ENCODE results near the gene RACK1.

RACK1 gene

GRCh38 chr5:181204113-181204825, 39.4 kb downstream of the RACK1 start:
- Histone ChIP-seq H3K4me3 (replicated peaks; ENCODE audit: insufficient read depth, low read length) (peak overlapping the region; percentile 50), H3K27ac (replicated peaks) (no peak overlapping the region), H3K27me3 (ENCODE audit: insufficient read depth, poor library complexity, severe bottlenecking) (peaks cover 13% of the 10 kb centered on the region)
- TF ChIP-seq POLR2AphosphoS5 (IDR thresholded peaks at IDR 0.05; ENCODE audit: low read depth) = no peak
- TF ChIP-seq CTCF (IDR thresholded peaks at IDR 0.05; ENCODE audit: insufficient read depth, low read length) = no peak
- TF ChIP-seq REST (IDR thresholded peaks at IDR 0.05; ENCODE audit: insufficient replicate concordance, low read depth) = no peak
- no peak for TF ChIP-seq GABPA (IDR thresholded peaks at IDR 0.05; ENCODE audit: low read depth)
- TF ChIP-seq SPI1 (IDR thresholded peaks at IDR 0.05; ENCODE audit: borderline replicate concordance, low read depth) = no peak
- DNase-seq (ENCODE audit: low read depth in 1 of 2, low spot score in 1 of 2) = no peak

GRCh38 chr5:181203777-181204112, 40.0 kb downstream of the RACK1 start:
- Histone ChIP-seq H3K4me3 (replicated peaks; ENCODE audit: insufficient read depth, low read length) (no peak overlapping the region), H3K27ac (replicated peaks) (no peak overlapping the region), H3K27me3 (ENCODE audit: insufficient read depth, poor library complexity, severe bottlenecking) (peaks cover 13% of the 10 kb centered on the region)
- no peak for DNase-seq (ENCODE audit: low read depth in 1 of 2, low spot score in 1 of 2)
- TF ChIP-seq POLR2AphosphoS5 (IDR thresholded peaks at IDR 0.05; ENCODE audit: low read depth) (no peak), GABPA (IDR thresholded peaks at IDR 0.05; ENCODE audit: low read depth) (no peak), REST (IDR thresholded peaks at IDR 0.05; ENCODE audit: insufficient replicate concordance, low read depth) (no peak), CTCF (IDR thresholded peaks at IDR 0.05; ENCODE audit: insufficient read depth, low read length) (no peak), SPI1 (IDR thresholded peaks at IDR 0.05; ENCODE audit: borderline replicate concordance, low read depth) (no peak)

DNA sequence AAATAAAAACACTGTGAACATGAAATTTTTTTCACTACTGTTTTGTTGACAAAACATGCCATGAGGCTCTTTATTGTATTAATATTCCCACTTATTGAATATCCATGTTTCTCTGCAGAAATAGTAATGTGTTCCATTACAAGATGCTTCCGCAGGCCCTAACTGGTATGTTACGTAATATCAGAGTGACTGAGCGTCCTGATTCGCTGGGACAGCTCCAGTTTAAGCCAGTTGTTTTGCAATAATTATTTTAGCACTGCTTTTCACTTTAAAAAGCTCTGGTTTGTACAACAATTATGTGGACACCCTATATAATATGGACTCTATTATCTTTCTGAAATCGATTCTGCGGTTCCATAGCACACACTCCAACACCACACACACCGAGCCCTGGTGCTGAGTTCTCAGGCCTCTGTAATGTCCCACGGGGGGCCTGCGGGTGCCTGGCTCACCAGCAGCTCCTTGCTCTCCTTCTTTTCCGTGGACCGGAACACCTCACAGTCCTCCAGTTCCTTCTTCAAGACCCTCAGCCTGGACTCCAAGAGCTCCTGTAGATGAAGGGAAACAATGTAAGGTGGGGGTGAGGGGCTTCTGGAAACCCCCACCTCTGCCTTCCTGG, 40.5 kb downstream of the RACK1 start:
- no peak overlapping the region for H3K27ac ChIP-seq (replicated peaks)
- no peak overlapping the region for H3K4me3 ChIP-seq (replicated peaks; ENCODE audit: insufficient read depth, low read length)
- peak; percentile 53 to 81 for DNase-seq (ENCODE audit: low read depth in 1 of 2, low spot score in 1 of 2)
- peaks cover 13% of the 10 kb centered on the region for H3K27me3 ChIP-seq (ENCODE audit: insufficient read depth, poor library complexity, severe bottlenecking)
- TF ChIP-seq SPI1 (IDR thresholded peaks at IDR 0.05; ENCODE audit: borderline replicate concordance, low read depth) = no peak
- TF ChIP-seq GABPA (IDR thresholded peaks at IDR 0.05; ENCODE audit: low read depth) = no peak
- no peak for TF ChIP-seq CTCF (IDR thresholded peaks at IDR 0.05; ENCODE audit: insufficient read depth, low read length)
